HG03460 (cell line): Measurements from ENCODE around the gene MED12.

ENCODE experiments used
- ATAC-seq: cut with Tn5 transposase; IDR thresholded peaks from one replicate; pipeline ENCODE4 v1.9.1; 2021; ENCODE audit not compliant: unreplicated experiment

MED12 gene

DNA sequence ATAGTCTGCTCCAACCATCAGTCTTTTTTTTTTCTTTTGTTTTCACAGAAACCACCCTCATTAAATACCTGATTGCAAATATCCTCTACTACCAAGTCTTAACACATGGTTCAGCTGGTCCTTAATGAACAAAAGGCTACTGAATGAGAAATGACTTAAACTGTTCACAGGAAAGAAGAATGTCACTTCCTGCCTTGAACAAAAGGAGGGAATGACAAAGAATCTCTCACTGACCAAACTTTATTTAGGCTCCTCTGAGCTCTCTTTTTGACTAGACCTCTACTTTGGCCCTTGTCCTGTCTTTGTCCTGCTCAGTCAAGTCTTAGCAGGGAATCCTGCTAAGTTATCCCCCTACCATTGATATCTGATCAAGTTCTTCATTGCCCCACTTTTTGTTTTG, 72.9 kb downstream of the MED12 start:
- ATAC-seq, result no peak
